ENCODE results near the gene SELENOI.

- TF ChIP-seq CTCF (IDR thresholded peaks at IDR 0.05; ENCODE audit: low read length), result no peak
- TF ChIP-seq EZH2 (optimal IDR thresholded peaks at IDR 0.05; ENCODE audit: low read depth, low read length), result no peak
Observed at GRCh38 chr2:26432859-26433258, 86.9 kb downstream of the SELENOI start.

Measured in MM.1S (cell line).